Hematopoietic multipotent progenitor cell treated with erythropoietin and hydrocortisone succinate and interleukin-3 and kit ligand, for 17 days (in vitro differentiated cells): ENCODE results near the gene TCOF1.

Experiments used
- DNase-seq: peaks from one replicate; pipeline ENCODE4 v3.0.0-alpha.2; 2015; ENCODE audit warnings: low spot score

Gene TCOF1

DNA sequence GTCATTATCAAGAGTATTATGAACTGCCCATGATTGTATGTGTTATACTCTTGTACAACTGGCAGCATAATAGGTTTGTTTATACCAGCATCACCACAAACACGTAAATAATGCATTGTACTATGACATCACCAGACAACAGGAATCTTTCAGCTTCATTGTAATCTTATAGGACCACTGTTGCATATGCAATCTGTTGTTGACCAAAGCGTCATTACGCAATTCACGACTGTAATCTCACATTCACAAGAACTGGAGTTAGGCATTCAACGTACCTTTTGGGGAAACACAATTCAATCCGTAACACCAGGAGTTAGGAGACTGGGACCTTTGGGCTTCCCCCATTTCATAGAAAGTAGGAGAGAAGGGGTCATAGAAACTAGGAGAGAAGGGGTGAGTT is 34.4 kb upstream of the TCOF1 start:
- no peak for DNase-seq

DNA sequence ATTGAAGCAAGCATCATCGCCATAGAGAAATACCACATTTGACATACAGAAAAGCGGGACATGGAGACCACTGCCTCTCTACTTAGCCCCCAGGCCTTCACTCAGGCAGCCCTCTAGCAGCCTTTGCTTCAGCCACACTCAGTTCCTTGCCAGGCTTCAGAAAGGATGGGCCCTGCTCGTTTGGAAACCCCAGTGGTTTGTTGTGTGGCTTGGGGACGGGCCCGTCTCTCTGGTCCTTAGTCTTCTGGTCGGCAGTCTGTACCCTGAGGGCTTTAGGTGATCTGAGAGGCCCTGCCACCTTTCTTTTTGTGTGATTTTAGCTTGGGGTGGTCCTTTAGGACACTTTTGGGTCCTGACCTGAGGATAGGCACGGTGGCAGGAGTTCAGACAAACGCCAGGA is 33.7 kb upstream of the TCOF1 start:
- DNase-seq = no peak

DNA sequence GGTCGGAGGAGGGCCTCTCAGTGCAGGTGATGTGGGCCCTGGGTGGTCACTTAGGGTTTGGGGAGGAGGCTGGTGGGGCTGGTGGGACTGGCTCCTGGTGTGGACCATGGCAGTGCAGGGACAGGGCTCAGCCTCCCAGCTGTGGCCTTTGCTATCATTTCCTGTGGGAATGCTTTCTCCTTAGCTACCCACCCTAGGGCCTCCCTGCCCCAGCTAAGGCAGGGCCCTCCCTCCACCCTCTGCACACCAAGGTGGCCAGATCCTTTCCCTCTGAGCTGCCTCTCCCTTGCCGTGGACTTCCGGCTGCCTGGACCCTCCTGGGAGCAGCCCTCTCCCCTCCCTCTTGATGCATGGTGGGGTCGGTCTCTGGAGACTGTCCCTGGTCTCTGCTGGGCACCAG is 32.1 kb upstream of the TCOF1 start:
- no peak for DNase-seq

DNA sequence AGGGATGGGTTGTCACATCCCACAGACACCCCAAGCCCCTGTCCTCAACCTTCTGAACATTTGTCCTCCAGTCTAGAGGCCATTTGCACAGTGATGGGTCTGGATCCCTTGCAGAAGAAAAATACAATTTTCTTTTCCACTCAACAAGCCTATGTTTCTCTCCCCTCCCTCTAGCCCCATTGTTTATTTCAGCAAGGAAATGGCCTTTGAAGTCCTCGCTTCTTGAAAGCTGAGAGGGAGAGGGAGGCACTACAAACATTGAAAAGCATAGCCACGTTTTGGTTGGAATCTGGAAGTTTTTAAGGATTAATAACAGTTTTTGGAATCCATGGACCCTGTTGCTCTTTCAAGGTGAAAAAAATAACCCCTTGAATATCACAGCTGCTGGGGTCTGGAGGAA is 30.8 kb upstream of the TCOF1 start:
- no peak for DNase-seq

DNA sequence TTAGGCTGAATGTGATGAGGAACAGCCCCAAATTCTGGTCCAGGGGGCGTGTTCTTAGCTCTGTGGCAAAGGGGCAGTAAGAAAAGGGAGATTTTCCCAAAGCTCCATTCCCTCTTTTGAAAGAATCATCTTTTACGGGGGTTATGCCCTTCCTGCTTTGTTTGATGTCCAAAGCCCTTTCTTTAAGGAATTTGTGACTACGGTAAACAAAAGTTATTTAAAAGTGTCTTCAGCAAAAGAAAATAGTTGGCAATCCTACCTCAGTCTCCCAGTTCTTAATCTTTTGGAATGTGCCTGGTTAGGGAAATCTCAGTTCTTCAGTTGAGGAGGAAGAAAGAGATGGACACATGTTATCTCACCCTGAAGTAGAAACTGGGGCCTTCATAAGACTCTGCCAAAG is 30.4 kb upstream of the TCOF1 start:
- DNase-seq = no peak

DNA sequence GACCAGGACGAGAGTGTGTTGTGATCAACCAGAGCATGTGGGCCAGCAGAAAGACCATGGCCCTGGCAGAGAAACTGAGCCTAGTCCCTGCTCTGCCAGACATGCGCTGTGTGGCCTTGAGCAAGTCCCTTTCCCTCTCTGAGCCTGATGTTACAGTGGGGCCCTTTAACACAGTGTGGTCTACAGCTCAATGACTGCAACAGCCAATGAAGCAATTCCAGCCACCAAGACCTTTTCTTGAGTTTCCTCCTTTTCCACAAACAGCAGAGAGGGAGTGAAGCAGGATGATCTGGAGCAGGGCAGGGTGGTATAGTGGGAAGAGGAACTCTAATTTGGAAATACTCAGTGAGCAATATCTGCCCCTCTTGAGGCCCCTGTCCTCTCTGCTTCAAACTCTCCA is 29.0 kb upstream of the TCOF1 start:
- no peak for DNase-seq

DNA sequence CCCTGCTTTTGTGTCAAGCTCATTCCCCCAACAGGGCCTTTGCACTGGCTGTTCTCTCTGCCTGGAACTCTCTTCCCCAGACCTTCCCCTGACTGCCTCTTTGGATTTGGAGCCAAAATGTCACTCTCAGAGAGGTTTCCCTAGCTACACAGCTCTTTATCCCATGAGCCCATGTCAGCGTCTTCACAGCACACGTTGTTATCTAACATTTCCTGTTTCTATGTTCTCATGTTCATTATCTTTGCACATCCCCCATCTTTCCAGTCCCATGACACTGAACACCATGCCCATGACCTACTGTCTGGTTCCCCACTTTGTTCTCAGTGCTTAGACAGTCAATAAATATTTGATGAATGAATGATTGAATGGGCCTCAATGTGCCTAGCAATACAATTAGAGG is 28.5 kb upstream of the TCOF1 start:
- DNase-seq = no peak

DNA sequence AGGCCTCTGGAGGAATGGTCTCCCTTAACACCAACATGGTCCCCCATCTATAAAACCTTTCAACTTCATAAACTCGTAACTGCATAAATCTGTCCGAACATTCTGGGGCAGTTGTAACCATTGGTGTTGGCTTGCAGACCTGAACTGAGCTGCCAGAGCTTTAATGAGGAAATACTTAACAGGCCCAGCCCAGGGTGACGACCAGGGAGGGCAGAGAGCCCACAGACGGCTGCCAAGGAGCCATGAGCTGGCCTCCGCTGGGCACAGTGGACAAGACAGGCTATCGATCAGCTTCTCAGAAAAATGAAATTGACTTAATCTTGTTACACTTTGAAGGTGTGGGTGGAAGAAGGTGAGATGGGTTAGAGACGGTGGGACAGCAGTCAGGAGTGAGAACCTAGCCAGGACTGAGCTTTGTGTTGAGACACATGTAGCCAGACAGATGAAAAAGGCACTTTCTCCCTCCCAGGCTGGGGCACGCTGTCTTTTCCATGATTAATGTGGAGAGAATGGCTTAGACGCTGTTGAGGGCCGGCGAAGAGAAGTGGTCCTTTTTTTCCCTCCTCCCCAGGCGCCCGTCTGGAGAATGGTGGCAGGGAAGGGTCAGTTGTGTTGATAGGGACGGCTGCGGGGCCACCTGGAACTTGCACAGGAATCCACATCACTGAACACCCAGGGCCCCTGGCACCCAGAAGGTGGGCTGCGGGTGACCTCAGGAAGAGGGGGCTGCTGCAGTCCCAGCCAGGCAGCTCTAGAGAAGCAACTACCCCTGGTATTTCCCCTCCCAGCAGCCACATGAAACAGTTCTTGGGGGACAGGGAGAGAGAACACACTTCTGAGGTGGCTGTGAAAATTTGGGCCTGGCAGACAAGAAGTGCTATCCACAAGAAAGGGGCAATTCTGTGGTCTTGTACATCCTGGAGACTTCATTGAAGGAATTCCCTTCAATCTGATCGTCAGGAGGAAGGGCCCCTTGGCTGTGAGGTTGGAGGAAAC is 27.3 kb upstream of the TCOF1 start:
- DNase-seq = no peak

DNA sequence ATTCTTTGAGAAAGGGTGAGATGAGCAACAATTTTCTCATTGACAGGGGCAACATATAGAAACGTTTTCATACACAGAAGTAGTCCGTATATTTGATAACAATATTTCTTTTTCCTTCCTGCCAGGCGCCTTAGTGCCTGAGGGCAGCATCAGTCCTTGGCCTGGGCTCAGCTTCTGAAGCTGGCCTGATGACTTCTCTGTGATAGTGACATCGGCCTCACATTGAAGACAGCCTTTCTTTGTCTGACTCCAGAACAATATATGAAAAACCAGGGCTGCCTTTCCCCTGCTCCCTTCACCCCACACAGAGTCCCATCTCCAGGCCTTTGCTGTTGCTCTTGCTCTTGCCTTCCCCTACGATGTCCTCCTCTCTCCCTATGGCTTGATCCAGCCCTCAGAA is 24.1 kb upstream of the TCOF1 start:
- no peak for DNase-seq

DNA sequence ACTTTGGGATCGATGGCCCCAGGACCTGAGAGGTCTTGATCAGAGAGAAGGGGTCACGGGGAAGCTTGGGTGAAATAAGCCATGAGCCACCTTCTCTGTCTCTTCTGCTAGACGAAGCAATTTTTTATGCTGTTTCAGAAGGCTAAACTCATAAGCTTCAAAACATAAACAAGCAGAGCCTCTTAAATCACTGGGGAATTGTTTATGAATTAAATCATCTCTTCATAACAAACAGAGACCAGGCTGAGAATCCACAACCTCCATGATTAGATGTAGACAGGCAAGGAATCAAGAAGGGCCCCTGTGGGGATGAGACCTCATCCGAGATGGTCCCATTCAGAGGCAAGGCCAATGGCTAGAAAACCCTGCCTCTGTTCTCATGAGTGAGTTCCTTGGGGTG is 21.7 kb upstream of the TCOF1 start:
- no peak for DNase-seq

DNA sequence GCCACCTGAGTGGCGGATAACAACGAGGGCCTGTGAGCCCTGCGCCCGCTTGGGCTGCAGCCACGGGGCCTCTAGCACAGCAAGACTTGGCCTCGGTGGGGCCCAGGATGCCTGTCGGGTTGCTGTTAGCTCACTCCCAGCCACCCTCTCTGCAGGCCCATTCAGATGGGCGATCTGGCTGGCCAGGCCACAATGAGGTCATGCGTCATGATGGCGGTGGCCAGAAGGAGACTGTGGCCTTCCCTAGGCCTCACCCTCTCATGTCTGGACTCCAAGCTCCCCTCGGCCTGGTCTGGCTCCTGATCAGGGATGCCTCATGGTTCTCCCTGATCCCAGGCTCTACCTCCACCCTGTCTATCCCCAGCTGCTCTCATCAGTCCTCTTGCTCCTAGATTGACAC is 19.0 kb upstream of the TCOF1 start:
- DNase-seq = no peak

DNA sequence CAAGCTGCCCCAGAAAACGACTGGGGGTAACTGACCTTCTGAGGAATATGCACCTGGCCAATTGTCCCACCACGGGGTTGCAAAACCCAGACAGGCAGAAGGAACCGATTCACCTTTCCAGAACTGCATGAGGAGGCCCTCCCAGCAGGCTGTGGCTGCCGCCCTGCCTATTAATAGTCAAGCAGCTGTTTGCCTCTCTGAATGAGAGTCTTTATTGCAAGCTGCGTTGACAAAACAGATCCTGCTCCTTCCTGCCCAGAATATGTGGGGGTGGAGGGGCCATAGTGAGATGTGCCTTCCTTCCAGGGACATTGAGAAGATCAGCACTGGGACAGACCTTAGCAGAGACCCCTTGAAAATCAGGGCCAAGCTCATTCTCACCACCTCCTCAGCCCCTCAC is 18.3 kb upstream of the TCOF1 start:
- no peak for DNase-seq

DNA sequence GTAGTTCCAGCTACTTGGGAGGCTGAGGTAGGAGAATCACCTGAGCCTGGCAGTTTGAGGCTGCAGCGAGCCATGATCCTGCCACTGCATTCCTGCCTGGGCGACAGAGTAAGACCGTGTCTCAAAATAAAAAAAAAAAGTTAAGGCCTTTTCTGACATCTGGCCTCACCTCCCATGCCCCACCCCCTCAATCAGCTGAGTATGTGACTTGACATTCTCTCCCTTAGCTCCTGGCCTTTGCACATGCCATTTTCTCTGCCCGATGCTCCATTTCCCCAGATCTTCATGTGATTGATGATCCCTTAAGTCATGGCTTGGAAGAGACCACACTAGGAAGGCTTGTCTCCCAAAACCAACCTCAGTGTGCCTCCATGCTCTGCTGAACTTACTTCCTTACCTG is 17.7 kb upstream of the TCOF1 start:
- DNase-seq = no peak

DNA sequence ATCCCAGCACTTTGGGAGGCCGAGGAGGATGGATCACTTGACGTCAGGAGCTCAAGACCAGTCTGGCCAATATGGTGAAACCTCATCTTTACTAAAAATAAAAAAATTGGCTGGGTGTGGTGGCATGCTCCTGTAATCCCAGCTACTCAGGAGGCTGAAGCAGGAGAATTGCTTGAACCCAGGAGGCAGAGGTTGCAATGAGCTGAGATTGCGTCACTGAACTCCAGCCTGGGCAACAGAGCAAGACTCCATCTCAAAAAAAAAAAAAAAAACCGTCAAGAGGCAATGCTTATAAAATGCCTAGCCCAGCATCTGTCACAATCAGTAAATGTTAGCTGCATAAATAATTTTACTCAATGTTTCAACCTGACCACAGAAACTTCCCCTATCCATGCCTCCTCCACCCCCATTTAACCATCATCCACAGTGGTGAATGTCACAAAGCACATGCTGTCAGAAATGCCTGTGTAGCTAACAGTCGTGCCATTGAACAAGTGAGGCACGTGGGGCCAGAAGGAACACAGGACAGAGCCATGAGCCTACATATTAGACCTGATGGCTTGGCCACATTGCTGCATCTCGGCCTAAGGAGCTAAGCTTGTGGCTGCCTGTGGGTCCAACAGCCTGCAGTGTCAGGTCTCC is 16.8 kb upstream of the TCOF1 start:
- DNase-seq = no peak

DNA sequence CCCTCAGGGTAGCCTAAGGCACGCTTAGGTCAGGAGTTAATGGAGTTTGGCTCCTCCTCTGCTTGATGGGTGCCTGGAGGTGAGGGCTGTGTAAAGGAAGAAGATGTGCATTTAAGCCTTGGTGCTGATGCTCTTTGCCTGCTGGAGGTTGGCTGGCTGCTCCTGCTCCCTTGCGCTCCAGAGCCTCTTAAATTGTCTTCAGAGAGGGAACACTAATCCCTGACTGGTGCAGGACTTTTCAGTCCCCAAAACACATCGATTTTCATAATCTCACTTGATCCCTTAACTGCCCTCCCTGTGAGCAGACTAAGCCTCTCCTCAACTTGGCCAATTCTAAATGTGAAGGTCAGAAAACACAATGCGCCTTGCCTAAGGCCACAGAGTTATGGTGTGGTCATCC is 16.2 kb upstream of the TCOF1 start:
- no peak for DNase-seq

DNA sequence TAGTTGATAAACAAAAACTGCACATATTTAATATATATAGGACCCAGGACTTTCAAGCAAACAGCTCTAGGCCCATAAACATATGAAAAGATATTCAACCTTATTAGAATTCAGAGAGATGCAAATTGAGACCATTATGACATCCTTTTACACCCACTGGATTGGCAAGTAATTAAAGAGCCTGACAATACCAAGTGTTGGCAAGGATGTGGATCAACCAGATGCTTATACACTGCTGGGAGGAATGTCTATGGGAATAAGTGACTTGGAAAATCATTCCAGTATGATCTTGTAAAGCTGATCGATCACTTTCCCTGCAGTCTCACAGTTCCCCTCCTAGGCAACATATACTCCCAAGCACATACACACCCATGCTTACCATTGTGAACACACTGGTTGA is 15.5 kb upstream of the TCOF1 start:
- DNase-seq = no peak

DNA sequence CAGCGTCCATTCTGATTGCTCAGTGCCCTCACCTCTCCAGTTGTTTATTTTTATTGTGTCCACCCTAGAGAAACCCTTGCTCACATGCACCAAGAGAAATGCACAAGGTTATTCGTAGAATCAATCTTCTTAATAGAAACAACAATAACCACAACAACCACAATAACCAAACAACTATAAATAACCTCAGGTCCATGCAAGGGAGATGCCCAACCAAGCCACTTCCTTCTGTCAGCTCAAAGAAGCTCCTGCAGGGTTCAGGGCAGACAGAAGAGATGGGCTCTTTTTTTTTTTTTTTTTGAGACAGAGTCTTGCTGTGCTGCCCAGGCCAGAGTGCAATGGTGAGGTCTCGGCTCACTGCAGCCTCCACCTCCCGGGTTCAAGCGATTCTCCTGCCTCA is 14.9 kb upstream of the TCOF1 start:
- no peak for DNase-seq

DNA sequence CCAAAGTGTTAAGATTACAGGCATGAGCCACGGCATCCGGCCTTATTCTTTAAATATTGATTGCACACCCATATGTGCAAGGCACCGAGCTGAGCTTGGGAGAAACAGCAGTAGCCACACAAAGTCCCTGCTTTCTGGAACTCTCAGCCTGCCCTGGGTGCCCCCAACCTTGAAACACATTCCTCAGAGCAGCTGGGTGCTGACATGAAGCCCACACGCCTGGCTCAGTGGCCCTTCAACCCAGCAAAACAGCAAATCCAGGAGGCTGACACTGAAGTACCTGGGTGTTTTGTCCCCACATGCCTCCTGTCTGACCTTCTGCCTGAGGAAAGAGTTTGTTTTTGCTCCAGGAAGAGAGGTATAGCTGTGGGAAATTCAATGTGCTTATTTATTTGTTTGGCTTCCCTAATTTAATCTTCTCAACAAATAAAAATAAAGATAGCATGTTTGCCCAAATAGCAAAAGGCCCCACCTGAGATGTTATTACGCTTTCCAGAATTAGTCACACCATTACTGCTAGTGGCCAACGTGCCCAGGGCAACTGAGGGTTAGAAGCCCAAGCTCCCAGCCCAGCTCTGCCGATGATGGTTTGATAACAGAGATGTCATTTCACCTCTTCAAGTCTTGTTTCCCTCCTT is 13.4 kb upstream of the TCOF1 start:
- DNase-seq = no peak

DNA sequence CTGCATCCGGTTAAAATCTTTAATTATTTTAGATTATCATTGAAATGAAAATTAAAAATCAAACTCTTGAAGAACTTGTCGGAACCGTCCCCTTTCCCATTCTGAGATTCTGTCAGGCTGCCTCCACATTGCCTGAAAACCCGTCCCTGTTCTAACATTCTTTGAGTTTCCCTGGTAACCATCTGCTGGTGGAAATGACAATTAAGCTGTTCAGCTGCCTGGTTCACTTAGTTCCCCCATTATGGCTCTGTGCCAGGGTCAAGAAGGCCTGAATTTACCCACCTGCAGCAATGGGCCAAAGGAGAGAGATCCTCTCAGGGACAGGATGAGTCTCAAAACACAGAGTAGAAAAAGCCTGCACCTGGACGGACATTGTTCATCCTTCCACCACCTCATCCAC is 11.8 kb upstream of the TCOF1 start:
- no peak for DNase-seq

DNA sequence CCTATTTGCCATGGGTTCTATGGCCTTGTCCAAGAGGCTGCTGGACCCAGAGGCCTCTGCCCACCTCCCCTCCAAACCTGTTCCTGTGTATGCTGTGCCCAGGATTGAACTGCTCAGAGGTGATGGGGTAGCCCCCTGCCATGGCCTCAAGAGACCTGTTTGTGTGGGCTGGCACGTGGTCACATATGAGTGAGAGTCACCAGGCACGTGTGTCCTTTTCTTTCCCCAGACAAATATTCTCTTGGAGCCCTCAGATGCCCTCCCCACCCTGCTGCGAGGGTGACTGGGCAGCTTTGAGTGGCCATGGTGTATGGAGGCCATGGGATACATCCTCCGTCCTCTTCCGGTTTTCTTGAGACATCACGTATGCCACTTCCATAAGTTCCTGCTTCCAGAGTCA is 10.9 kb upstream of the TCOF1 start:
- DNase-seq = no peak

DNA sequence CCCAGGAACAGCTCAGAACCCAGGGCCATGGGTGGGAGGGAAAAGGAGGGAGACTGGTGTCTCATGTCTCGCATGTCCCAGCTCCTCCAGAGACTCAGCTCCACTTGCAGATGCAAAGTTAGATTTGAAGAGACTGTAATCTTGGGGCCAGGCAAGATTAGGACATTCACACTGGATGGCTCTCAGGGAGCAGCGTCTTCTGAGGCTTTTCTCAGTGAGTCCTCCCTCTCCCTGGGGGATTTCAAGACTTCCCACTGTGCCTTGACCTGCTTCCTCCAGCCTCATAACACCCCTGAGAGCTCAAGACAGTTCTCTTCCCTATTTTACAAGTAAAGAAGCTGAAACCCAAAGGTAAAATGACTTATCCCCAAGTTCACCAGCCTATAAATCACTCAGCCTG is 10.5 kb upstream of the TCOF1 start:
- no peak for DNase-seq

DNA sequence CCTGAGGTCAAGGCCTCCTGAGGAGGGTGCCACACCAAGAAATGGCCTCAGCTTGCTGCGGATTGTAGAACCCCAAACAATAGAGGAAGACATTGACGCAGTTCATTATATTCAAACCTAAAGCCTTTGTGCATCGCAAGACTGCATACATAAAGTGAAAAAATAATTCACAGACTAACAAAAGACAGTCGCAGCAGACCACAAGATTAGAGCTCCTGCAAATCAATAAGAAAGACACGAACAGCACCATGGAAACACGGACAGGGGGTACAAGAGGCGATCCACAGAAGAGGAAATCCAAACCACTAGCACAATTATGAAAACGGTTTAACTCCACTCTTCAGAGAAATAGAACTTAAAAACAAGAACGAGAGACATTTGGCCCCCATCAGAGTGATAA is 10.0 kb upstream of the TCOF1 start:
- DNase-seq = no peak

DNA sequence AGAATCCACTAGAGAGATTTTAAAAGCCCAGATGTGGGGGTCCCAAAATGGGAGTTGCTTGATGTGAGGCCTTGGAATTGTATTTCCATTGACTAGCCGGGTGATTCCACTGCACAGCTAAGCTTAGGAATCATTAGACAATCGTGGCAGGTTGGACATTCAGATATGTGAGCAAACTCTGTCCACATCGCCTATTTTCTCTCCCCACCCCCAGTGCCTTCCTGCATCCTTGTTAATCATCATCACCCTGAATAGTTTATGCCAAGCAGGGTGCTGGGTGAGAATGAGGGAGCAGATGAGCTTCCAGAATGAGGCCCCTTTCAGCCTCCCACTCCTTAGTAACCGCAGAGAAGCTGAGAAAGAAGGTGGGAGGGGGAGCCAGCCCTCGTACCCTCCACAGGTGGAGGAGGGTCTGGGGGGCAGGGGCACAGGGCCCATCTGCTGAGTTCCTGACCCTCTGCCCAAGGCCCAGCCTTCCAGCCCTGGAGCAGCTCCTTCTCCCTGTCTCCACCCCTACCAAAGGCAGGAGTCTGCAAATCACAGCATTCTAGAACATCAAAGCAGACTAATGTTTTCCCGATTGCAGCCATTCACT is 7.7 kb upstream of the TCOF1 start:
- no peak for DNase-seq
